ENCODE data around the gene OR1B1. TPM values are rescaled to one million over a fixed set of nuclear protein-coding genes. Genes with fewer than 3 reads are reported as not detected.
A peak's percentile ranks its signal among the peaks of the same experiment; 100 is the strongest.

Gene OR1B1
- polyA plus RNA-seq, 1 of the 3 experiments (the other 2 are of a cell fraction), result not detected

- TF ChIP-seq REST (IDR thresholded peaks at IDR 0.05; ENCODE audit: low read depth, low read length) (no peak), MEF2A (IDR thresholded peaks at IDR 0.05; ENCODE audit: borderline replicate concordance, low read depth) (no peak), FOXM1 (IDR thresholded peaks at IDR 0.05; ENCODE audit: low read depth) (no peak), YY1 (IDR thresholded peaks at IDR 0.05; ENCODE audit: low read depth) (no peak), PBX3 (IDR thresholded peaks at IDR 0.05) (no peak)
- TF ChIP-seq, protein P1, sequence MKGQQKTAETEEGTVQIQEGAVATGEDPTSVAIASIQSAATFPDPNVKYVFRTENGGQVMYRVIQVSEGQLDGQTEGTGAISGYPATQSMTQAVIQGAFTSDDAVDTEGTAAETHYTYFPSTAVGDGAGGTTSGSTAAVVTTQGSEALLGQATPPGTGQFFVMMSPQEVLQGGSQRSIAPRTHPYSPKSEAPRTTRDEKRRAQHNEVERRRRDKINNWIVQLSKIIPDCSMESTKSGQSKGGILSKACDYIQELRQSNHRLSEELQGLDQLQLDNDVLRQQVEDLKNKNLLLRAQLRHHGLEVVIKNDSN (IDR thresholded peaks at IDR 0.05; ENCODE audit: borderline replicate concordance, low read depth), result no peak
Observed at GRCh38 chr9:122656378-122656777, 1.0 kb downstream of the OR1B1 start (continued).

GRCh38 chr9:122642226-122642625, 15.2 kb downstream of the OR1B1 start:
- Histone ChIP-seq H3K4me1 (ENCODE audit: control insufficient read depth in 1 of 2, insufficient read depth in 2 of 2, low read depth in 1 of 2, low read length in 1 of 2) (no peaks in the 10 kb centered on the region), H3K36me3 (replicated peaks in 1 of 2; ENCODE audit: control insufficient read depth in 1 of 2, insufficient read depth in 2 of 2, low read length in 1 of 2) (no peaks in the 10 kb centered on the region), H3K27ac (ENCODE audit: low read depth in 2 of 2, low read length in 1 of 2) (no peak overlapping the region), H3K27me3 (ENCODE audit: insufficient read depth) (no peaks in the 10 kb centered on the region), H3F3A (replicated peaks; ENCODE audit: insufficient read depth) (no peaks in the 10 kb centered on the region), H3K9ac (no peak overlapping the region), H3K9me3 (no peaks in the 10 kb centered on the region), H2AFZ (ENCODE audit: low read depth) (no peak overlapping the region), H3K4me3 (ENCODE audit: low read depth in 2 of 2, low read length in 1 of 2) (no peak overlapping the region), H4K20me1 (ENCODE audit: insufficient read depth) (no peaks in the 10 kb centered on the region), H3K79me2 (ENCODE audit: insufficient read depth) (no peaks in the 10 kb centered on the region), H3K4me2 (no peak overlapping the region), H3K9me2 (no peaks in the 10 kb centered on the region)
- CTCF ChIA-PET, result no interaction called here
- WGBS (ENCODE audit: low lambda C conversion rate), result 2% methylated on average over 2 of the region's 2 CpGs
- no peak for TF ChIP-seq JUND (IDR thresholded peaks at IDR 0.05)
- no peak for TF ChIP-seq SIN3A (IDR thresholded peaks at IDR 0.05; ENCODE audit: borderline replicate concordance, low read depth, low read length)
- TF ChIP-seq POLR2AphosphoS5 (IDR thresholded peaks at IDR 0.05; ENCODE audit: low read depth, low read length), result no peak
- no peak for TF ChIP-seq FOXJ3 (CRISPR knock-in tag; IDR thresholded peaks at IDR 0.05)
- no peak for TF ChIP-seq EP300 (IDR thresholded peaks at IDR 0.05; ENCODE audit: borderline replicate concordance in 1 of 2, low read depth in 1 of 2, low read length in 1 of 2)
- no peak for TF ChIP-seq YY1 (IDR thresholded peaks at IDR 0.05; ENCODE audit: low read depth)
- TF ChIP-seq REST (IDR thresholded peaks at IDR 0.05; ENCODE audit: low read depth, low read length), result peak; percentile 92
- POLR2A ChIA-PET, result no interaction called here
- DNase-seq, result no peak

Measured in SK-N-SH (cell line).